WERI-Rb-1 (cell line): ENCODE measurements around the gene GLI2.

Experiments
- DNase-seq: peaks from one replicate; pipeline ENCODE4 v3.0.0-alpha.2; 2020
- H3K27ac ChIP-seq: fragments of 250-450 bp; sonication (Bioruptor Pico); 2 replicates; pipeline ENCODE4 v1.5.1; 2020; ENCODE audit warnings: mild to moderate bottlenecking, moderate library complexity
- H3K27me3 ChIP-seq: fragments of 250-450 bp; sonication (Bioruptor Pico); 2 replicates; pipeline ENCODE4 v1.5.1; 2021; ENCODE audit warnings: mild to moderate bottlenecking, low read depth, moderate library complexity; ENCODE audit not compliant: insufficient read depth, severe bottlenecking
- H3K36me3 ChIP-seq: fragments of 250-450 bp; sonication (Bioruptor Pico); 2 replicates; pipeline ENCODE4 v1.5.1; 2020; ENCODE audit warnings: mild to moderate bottlenecking, moderate library complexity
- H3K4me3 ChIP-seq: 2 replicates; pipeline ENCODE4 v1.5.1; 2011; ENCODE audit warnings: low read depth, mild to moderate bottlenecking, control low read depth, low read length
- H3K9me3 ChIP-seq: fragments of 250-450 bp; sonication (Bioruptor Pico); 2 replicates; pipeline ENCODE4 v1.5.1; 2021; ENCODE audit warnings: mild to moderate bottlenecking, moderate library complexity; ENCODE audit not compliant: severe bottlenecking
- CTCF ChIP-seq: IDR thresholded peaks from 2 replicates; pipeline ENCODE4 v1.5.1; 2011; ENCODE audit warnings: low read depth, mild to moderate bottlenecking, control low read depth, inconsistent platforms, low read length

The GLI2 gene

GRCh38 chr2:120763508-120763907, 27.8 kb downstream of the GLI2 start:
- no peak for TF ChIP-seq CTCF
- DNase-seq: no peak
- no peaks in the 10 kb centered on the region for H3K27me3 ChIP-seq
- no peaks in the 10 kb centered on the region for H3K36me3 ChIP-seq
- H3K4me3 ChIP-seq: no peak overlapping the region
- H3K9me3 ChIP-seq: no peaks in the 10 kb centered on the region
- H3K27ac ChIP-seq: no peak overlapping the region

GRCh38 chr2:120763931-120764330, 28.3 kb downstream of the GLI2 start:
- Histone ChIP-seq H3K4me3 (no peak overlapping the region), H3K9me3 (no peaks in the 10 kb centered on the region), H3K36me3 (no peaks in the 10 kb centered on the region), H3K27ac (no peak overlapping the region), H3K27me3 (no peaks in the 10 kb centered on the region)
- TF ChIP-seq CTCF: no peak
- DNase-seq: no peak

GRCh38 chr2:120764492-120764891, 28.8 kb downstream of the GLI2 start:
- H3K9me3 ChIP-seq: no peaks in the 10 kb centered on the region
- H3K27ac ChIP-seq: no peak overlapping the region
- TF ChIP-seq CTCF: no peak
- no peak overlapping the region for H3K4me3 ChIP-seq
- H3K27me3 ChIP-seq: no peaks in the 10 kb centered on the region
- DNase-seq: no peak
- H3K36me3 ChIP-seq: no peaks in the 10 kb centered on the region

GRCh38 chr2:120764991-120765677, 29.5 kb downstream of the GLI2 start:
- no peaks in the 10 kb centered on the region for H3K27me3 ChIP-seq
- no peaks in the 10 kb centered on the region for H3K36me3 ChIP-seq
- no peak for TF ChIP-seq CTCF
- H3K27ac ChIP-seq: no peak overlapping the region
- H3K4me3 ChIP-seq: no peak overlapping the region
- H3K9me3 ChIP-seq: no peaks in the 10 kb centered on the region
- no peak for DNase-seq

- Histone ChIP-seq H3K9me3 (no peaks in the 10 kb centered on the region), H3K27me3 (no peaks in the 10 kb centered on the region), H3K36me3 (no peaks in the 10 kb centered on the region), H3K4me3 (no peak overlapping the region), H3K27ac (no peak overlapping the region)
- no peak for TF ChIP-seq CTCF
- DNase-seq: no peak
These were observed 30.2 kb downstream of the GLI2 start for GRCh38 chr2:120765678-120766469.
